Measurements from ENCODE around the gene GRM4.
"Not testable (repeated sequence)": the region's sequence is repeated elsewhere in the genome, so short reads cannot be mapped to it uniquely, and the experiment has no call there.

Gene GRM4

DNA sequence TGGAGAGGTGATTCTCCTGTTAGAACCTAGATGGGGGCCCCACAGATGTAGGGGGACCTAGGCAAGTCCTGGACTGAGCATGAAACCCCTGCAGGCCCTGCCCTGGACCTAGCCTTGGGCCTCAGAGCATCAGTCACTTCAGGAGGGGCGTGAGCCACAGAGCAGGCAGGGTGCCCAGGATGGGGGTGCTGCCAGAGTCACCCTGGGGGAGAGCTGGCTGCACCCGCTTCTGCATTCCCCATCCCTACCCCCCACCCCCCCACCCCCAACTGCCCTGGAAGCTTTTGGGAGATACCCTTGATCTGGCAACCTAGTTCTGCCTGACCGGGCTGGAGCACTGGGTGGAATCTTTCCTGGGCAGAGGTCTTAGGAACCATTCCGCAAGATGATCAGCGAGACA is 125.6 kb downstream of the GRM4 start:
- no peak for FAIRE-seq

DNA sequence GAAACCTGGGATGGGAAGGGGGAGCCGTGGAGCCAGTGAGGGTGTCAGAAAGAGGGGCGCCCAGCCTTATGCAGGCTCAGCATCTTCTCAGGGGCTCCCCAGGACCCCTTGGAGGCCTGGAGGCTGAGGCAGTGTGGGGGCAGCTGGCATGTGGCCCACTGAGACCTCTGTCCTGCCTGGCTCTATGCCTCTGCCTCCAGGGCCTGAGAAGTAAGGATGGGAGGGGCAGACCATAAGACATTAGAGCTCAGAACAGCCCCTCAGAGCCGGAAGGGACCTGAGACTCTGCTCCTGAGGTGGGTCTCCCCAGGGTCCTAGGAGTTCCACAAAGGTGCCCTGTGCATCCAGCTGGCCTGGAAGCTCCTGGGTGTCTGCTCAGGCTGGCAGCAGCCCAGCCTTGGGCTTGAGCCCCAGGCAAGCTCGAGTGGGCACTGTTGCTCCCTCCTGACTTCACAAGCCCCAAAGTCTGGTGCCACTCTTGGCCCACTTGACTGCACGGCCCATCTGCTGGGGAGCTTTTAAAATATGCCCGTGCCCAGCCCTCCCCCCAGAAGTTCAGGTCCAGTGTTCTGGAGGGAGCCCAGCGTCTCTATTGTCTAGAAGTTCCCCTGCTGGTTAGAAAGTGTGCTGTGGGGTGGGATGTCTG is 126.8 kb downstream of the GRM4 start:
- no peak for FAIRE-seq

- FAIRE-seq = no peak
Measured at GRCh38 chr6:34018026-34018425, 127.9 kb downstream of the GRM4 start.

DNA sequence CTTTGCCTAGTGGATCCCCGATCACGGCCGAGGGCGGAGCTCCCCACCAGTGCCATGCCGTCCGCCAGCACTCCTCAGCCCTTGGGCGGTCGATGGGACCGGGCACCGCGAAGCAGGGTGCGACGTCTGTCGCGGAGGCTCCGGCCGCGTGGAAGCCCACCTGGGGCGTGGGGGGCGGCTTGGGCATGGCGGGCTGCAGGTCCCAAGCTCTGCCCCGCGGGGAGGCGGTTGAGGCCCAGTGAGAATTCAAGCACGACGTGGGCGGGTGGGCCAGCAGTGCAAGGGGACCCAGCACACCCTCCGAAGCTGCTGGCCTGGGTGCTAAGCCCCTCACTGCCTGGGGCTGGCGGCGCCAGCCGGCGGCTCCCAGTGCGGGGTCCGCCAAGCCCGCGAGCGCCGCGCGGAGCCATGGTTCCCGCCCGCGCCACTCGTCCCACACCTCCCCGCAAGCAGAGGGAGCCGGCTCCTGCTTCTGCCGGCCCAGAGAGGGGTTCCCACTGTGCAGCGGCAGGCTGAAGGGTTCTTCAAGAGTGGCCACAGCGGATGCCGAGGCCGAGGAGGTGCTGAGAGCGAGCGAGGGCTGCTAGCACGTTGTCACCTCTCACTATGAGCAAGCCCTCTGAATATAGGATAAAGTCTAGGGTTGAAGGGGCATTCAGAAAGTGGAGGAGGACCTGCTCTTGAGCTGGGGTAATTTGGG is 128.6 kb downstream of the GRM4 start:
- no peak for FAIRE-seq

DNA sequence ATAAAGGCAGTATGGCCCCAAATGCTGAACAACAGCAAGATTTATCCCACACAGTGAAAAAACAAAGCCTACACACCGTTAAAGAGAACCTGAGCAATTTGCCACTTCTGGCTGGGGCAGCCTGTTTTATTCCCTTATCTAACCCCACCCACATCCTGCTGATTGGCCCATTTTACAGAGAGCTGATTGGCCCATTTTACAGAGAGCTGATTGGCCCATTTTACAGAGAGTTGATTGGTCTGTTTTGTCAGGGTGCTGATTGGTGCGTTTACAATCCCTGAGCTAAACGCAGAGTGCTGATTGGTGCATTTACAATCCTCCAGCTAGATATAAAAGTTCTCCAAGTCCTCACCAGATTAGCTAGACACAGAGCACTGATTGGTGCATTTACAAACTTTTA is 129.3 kb downstream of the GRM4 start:
- FAIRE-seq = not testable (repeated sequence)

GRCh38 chr6:34015586-34015985 is 130.3 kb downstream of the GRM4 start:
- FAIRE-seq = no peak

- FAIRE-seq = no peak
Measured at GRCh38 chr6:34011264-34011663, 134.6 kb downstream of the GRM4 start.

GRCh38 chr6:34005901-34006531 is 139.9 kb downstream of the GRM4 start:
- FAIRE-seq = no peak

DNA sequence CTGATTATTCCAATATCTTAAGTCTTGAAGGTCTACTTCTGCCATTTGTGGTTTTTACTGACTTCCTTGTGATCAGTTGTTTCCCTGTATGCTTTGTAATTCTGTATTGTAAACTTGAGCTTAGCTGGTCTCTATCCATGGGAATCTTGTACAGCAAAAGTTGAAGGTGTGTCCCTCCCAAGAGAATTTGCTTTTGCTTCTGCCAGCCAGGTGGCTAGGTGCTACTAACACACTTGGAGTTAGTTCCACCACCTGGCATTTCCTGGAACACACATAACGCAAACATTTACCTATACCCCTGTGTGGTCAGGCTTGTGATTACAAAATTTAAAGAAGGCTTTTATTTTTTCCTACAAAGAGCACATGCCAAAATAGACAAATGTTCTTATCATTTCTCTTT is 141.2 kb downstream of the GRM4 start:
- no peak for FAIRE-seq

- FAIRE-seq = no peak
Measured at GRCh38 chr6:34003962-34004361, 141.9 kb downstream of the GRM4 start.

DNA sequence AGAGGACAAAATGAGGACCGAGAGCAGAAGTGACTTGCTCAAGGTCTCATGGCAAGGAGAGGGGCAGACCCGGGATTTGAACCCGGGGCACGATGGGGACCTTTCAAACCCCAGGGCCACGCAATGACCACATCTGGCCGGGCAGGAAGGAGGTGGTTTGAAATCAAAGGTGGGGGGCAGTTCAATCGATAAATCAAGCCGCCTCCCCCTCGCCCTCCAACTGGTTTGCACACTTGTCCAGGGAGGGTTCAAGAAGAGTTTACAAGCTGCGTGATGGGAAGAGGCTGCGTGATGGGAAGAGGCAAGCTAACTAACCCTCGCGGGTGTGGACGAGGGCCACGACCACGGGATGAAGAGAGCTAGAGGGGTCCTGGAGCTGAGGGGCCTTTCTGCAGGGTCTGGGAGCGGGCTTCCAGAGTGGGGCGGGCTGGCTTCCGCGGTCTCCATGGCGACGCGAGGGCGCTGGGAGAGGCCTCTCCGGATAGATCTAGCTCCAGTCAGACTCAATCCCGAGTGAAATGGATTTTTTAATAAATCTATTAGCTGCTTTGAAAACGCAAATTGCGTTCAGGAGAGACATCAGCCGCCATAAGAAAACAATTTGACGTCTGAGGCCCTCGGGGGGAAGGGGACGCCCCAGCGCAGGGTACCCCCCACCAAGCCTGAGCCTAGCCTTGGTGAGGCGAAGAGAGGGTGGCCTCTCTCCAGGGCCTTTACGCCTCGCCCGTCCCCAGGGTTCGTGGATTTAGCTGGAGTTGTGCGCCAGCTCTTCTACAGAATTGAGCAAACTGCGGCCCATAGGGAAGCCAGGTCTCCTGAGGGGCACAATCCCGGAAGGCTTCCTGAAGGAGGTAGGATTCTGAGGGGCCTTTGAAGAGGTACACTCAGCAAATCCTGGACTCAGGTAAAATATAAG is 143.9 kb downstream of the GRM4 start:
- no peak for FAIRE-seq

DNA sequence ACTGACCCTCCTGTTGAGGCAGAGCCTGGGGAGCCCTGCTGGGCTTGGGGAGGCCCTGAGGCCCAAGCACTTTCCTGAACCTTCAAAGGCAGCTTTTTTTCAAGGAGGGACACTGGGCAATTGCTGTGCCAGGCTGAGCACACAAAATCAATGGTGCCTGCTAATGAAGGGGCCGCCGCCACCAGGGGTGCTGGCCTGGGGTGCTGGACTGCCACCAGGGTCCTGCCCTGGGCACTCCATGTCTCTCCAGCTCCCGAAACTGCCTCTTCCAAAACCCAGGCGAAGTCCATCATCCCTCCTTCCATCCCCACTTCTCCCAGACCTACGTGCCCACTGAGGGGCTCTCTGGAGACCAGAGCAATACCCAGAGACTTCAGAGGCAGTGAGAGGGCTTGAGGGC is 145.6 kb downstream of the GRM4 start:
- FAIRE-seq = no peak

DNA sequence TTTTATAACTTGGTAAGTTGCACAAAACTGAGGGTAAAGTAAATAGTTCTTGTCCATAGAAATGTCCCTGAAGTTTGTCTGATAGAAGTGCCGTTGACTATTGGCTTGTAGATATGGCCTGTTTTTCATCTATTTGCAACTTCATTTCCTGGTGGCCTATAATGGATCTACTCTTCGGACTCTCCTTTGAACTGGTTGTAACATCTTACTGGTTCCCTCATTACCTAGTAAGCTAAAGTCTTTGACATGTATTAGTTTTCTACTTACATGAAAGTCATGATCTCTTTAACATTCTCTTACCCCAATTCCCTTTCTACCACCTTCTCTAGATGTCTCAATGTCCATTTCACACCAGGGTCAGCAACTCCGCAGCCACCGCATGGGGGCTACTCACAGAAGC is 146.3 kb downstream of the GRM4 start:
- FAIRE-seq = no peak

GRCh38 chr6:33998660-33999059 is 147.2 kb downstream of the GRM4 start:
- FAIRE-seq = no peak

- FAIRE-seq = no peak
Measured at GRCh38 chr6:33997265-33997664, 148.6 kb downstream of the GRM4 start.

- no peak for FAIRE-seq
Measured at GRCh38 chr6:33996120-33996475, 149.8 kb downstream of the GRM4 start.

GRCh38 chr6:33995309-33996119 is 150.4 kb downstream of the GRM4 start:
- FAIRE-seq = no peak

DNA sequence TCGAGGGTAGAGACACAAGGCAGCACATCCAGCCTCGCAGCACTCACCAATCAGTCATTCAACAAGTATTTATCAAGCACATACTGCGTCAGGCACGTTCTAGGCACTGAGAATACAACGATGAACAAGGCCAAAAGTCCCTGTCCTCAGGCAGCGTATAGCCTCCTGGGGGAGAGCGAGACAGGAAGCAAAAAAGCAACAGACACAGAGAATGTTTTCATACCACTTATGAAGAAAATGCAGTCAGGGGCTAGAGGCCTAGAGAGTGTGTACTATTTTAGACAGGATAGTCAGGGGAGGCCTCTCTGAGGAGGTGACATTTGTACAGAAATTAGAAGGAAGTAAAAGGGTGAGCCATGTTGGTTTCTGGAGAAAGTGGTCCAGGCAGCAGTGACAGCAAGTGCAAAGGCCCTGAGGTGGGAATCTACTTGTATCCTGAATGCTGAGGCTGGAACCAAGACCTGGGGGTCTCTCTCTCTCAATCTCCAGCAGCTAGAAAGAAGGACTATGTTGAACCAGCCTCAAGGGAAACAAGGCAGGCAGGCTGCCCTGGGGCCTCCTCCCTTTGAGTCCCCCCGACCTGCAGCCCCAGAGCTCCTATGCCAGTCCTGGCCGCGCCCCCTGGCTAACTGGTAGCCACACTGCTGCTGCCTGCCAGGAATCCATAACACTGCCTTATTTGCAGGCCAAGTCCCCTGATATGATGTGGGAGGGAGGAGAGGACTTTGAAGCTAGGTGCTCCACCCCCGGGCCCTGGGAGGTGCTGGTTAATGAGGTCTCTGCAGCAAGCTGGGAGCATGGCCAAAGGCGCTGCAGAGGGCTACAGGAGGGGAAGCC is 151.2 kb downstream of the GRM4 start:
- FAIRE-seq = no peak

DNA sequence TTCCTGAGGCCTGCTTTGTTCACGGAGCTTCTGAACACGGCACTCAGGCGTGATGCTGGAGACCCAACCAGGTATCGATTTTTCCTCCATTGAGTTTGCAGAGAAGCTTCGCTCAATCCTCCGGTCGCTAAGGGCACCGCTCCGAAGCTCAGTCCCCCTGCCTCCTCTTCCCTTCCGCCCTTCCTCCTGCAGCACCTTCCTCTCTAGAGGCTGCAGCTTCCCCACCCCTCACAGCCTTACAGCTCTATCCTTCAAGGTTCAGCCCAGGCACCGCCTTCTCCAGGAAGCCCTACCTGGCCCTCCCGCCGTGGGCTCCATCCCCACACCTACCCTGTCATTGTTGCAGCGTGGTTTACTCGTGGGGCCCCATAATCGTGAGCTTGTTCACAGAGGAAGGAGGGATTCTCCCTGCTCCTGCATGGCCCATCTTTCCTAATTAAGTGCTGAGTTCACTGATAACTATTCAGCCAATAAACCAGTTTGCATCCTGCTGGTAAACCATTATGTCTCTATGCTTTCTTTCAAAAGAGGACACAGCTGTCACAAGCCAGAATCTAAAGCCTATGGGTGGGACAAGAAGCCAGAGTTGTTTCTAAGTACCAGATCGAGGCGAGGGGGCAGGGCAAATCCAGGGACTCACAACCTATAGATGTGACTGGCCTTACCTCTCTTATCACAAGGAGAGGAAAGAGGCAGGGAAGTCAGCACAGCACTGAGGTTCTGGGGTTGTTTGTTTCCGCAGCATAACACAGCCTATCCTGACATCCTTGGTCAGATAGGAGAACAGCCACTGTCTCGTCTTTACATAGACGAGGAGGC is 152.0 kb downstream of the GRM4 start:
- no peak for FAIRE-seq

DNA sequence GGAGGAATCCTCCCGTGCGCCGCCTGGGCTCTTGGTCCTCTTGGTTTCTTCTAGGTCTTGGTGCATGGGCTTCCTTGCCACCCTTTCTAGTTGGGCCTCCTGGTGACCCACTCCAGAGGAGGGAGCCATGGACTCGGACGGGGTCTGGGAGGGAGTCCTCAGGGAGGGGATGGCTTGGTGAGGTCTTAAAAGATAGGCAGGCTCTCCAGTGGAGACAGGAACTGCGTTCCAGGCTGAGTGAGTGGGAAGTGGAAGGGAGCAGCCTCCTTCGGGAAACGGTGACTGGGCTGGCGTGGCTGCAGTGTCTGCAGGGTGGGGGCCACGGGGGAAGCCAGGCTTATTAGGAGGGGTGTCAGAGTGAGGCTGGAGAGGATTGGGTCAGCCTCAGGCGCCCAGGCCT is 152.8 kb downstream of the GRM4 start:
- no peak for FAIRE-seq

- no peak for FAIRE-seq
Measured at GRCh38 chr6:33992191-33992590, 153.7 kb downstream of the GRM4 start.
